Neuron (in vitro differentiated cells): Measurements from ENCODE around the gene PKN3.

Experiments used
- H2AFZ ChIP-seq: one replicate; pipeline ENCODE4 v1.6.1; 2013; ENCODE audit warnings: low read depth, mild to moderate bottlenecking, inconsistent platforms, low read length, moderate library complexity
- H3K27me3 ChIP-seq: one replicate; pipeline ENCODE4 v1.6.1; 2013; ENCODE audit warnings: low read length; ENCODE audit not compliant: insufficient read depth
- H3K36me3 ChIP-seq: one replicate; pipeline ENCODE4 v1.6.1; 2013; ENCODE audit warnings: low read length; ENCODE audit not compliant: insufficient read depth
- H3K4me1 ChIP-seq: one replicate; pipeline ENCODE4 v1.6.1; 2013; ENCODE audit warnings: low read length; ENCODE audit not compliant: insufficient read depth
- H3K4me3 ChIP-seq: 2 replicates; pipeline ENCODE4 v1.5.1; 2013; ENCODE audit warnings: mild to moderate bottlenecking, low read length, moderate library complexity
- H3K9me3 ChIP-seq: one replicate; pipeline ENCODE4 v1.6.1; 2013; ENCODE audit warnings: low read length

Gene PKN3

GRCh38 chr9:128750926-128751595 is 48.8 kb downstream of the PKN3 start:
- Histone ChIP-seq H3K9me3 (no peaks in the 10 kb centered on the region), H3K4me3 (no peak overlapping the region), H3K36me3 (peaks cover 28% of the 10 kb centered on the region), H3K4me1 (no peaks in the 10 kb centered on the region), H3K27me3 (no peaks in the 10 kb centered on the region), H2AFZ (no peak overlapping the region)

- Histone ChIP-seq H2AFZ (no peak overlapping the region), H3K9me3 (no peaks in the 10 kb centered on the region), H3K4me3 (no peak overlapping the region), H3K36me3 (peaks cover 28% of the 10 kb centered on the region), H3K4me1 (no peaks in the 10 kb centered on the region), H3K27me3 (no peaks in the 10 kb centered on the region)
Observed at GRCh38 chr9:128753627-128754026, 51.3 kb downstream of the PKN3 start.

GRCh38 chr9:128757602-128758001 is 55.3 kb downstream of the PKN3 start:
- no peaks in the 10 kb centered on the region for H3K27me3 ChIP-seq
- H3K9me3 ChIP-seq: no peaks in the 10 kb centered on the region
- H3K4me3 ChIP-seq: no peak overlapping the region
- no peaks in the 10 kb centered on the region for H3K4me1 ChIP-seq
- H2AFZ ChIP-seq: no peak overlapping the region
- H3K36me3 ChIP-seq: peaks cover 11% of the 10 kb centered on the region

- H3K27me3 ChIP-seq: no peaks in the 10 kb centered on the region
- no peak overlapping the region for H2AFZ ChIP-seq
- no peak overlapping the region for H3K4me3 ChIP-seq
- H3K36me3 ChIP-seq: peaks cover 10% of the 10 kb centered on the region
- no peaks in the 10 kb centered on the region for H3K4me1 ChIP-seq
- no peaks in the 10 kb centered on the region for H3K9me3 ChIP-seq
Observed at GRCh38 chr9:128762671-128763449, 60.6 kb downstream of the PKN3 start.

- H3K4me3 ChIP-seq: no peak overlapping the region
Observed at GRCh38 chr9:128764361-128764760, 62.1 kb downstream of the PKN3 start.

GRCh38 chr9:128765499-128765898 is 63.2 kb downstream of the PKN3 start:
- Histone ChIP-seq H3K4me3 (no peak overlapping the region), H3K9me3 (no peaks in the 10 kb centered on the region), H3K36me3 (peaks cover 10% of the 10 kb centered on the region), H3K27me3 (no peaks in the 10 kb centered on the region), H3K4me1 (peaks cover 3% of the 10 kb centered on the region), H2AFZ (no peak overlapping the region)

More at GRCh38 chr9:128764361-128764760, 62.1 kb downstream of the PKN3 start:
- Histone ChIP-seq H3K27me3 (no peaks in the 10 kb centered on the region), H3K9me3 (no peaks in the 10 kb centered on the region), H2AFZ (no peak overlapping the region), H3K4me1 (no peaks in the 10 kb centered on the region), H3K36me3 (peaks cover 10% of the 10 kb centered on the region)

GRCh38 chr9:128768606-128769005 is 66.3 kb downstream of the PKN3 start:
- Histone ChIP-seq H3K4me1 (peaks cover 12% of the 10 kb centered on the region), H2AFZ (no peak overlapping the region), H3K4me3 (no peak overlapping the region), H3K36me3 (peaks cover 10% of the 10 kb centered on the region), H3K27me3 (no peaks in the 10 kb centered on the region), H3K9me3 (no peaks in the 10 kb centered on the region)
